Hepatocyte (in vitro differentiated cells): ENCODE measurements around the gene NOD2. TPM values are rescaled to one million over a fixed set of nuclear protein-coding genes. Genes with fewer than 3 reads are reported as not detected.

Experiments used
- DNase-seq: peaks from one replicate; pipeline ENCODE4 v3.0.0-alpha.2; 2016; ENCODE audit warnings: low spot score
- H2AFZ ChIP-seq: fragments of 200-600 bp; sonication (generic); 2 replicates; pipeline ENCODE4 v1.6.0; 2016; ENCODE audit warnings: antibody characterized with exemption, mild to moderate bottlenecking
- H3K27ac ChIP-seq: fragments of 200-600 bp; sonication (generic); 2 replicates; pipeline ENCODE4 v1.5.1; 2016; ENCODE audit warnings: mild to moderate bottlenecking
- H3K27me3 ChIP-seq: fragments of 200-600 bp; sonication (generic); 2 replicates; pipeline ENCODE4 v1.6.1; 2016
- H3K36me3 ChIP-seq: fragments of 200-600 bp; sonication (generic); replicated peaks from 2 replicates; pipeline ENCODE4 v1.5.1; 2016; ENCODE audit warnings: low read depth; ENCODE audit not compliant: insufficient read depth
- H3K4me1 ChIP-seq: fragments of 200-600 bp; sonication (generic); 2 replicates; pipeline ENCODE4 v1.5.1; 2016; ENCODE audit warnings: mild to moderate bottlenecking, moderate library complexity; ENCODE audit not compliant: insufficient read depth
- H3K4me2 ChIP-seq: fragments of 200-600 bp; sonication (generic); 2 replicates; pipeline ENCODE4 v1.6.0; 2016
- H3K4me3 ChIP-seq: fragments of 200-600 bp; sonication (generic); 2 replicates; pipeline ENCODE4 v1.5.1; 2016; ENCODE audit warnings: mild to moderate bottlenecking
- H3K79me2 ChIP-seq: fragments of 200-600 bp; sonication (generic); 2 replicates; pipeline ENCODE4 v1.6.0; 2017; ENCODE audit warnings: mild to moderate bottlenecking
- H3K9me2 ChIP-seq: fragments of 200-600 bp; sonication (generic); replicated peaks from 2 replicates; pipeline ENCODE4 v1.6.0; 2017; ENCODE audit warnings: mild to moderate bottlenecking; ENCODE audit not compliant: insufficient read depth
- H3K9me3 ChIP-seq: fragments of 200-600 bp; sonication (generic); 2 replicates; pipeline ENCODE4 v1.5.1; 2016; ENCODE audit warnings: low read depth, mild to moderate bottlenecking
- H4K20me1 ChIP-seq: fragments of 200-600 bp; sonication (generic); 2 replicates; pipeline ENCODE4 v1.6.0; 2016; ENCODE audit warnings: mild to moderate bottlenecking; ENCODE audit not compliant: insufficient read depth, poor library complexity, severe bottlenecking
- CTCF ChIP-seq: fragments of 200-600 bp; sonication (generic); IDR thresholded peaks from 2 replicates; pipeline ENCODE4 v1.5.1; 2016; ENCODE audit warnings: antibody characterized with exemption, mild to moderate bottlenecking; ENCODE audit not compliant: poor library complexity
- EZH2 ChIP-seq: fragments of 200-600 bp; sonication (generic); IDR thresholded peaks from 2 replicates; pipeline ENCODE4 v1.6.1; 2016; ENCODE audit warnings: antibody characterized with exemption, mild to moderate bottlenecking, borderline replicate concordance
- EZH2phosphoT487 ChIP-seq: fragments of 200-600 bp; sonication (generic); IDR thresholded peaks from one replicate; pipeline ENCODE4 v1.6.1; 2018; ENCODE audit warnings: antibody characterized with exemption, mild to moderate bottlenecking, low read depth, moderate library complexity; ENCODE audit not compliant: unreplicated experiment, severe bottlenecking
- WGBS: methylation state at CpG from one replicate; pipeline ENCODE4 v1.1.6; 2016; ENCODE audit warnings: low lambda C conversion rate; ENCODE audit errors: missing lambda C conversion rate; 5-methylcytosine and 5-hydroxymethylcytosine counted together
- polyA plus RNA-seq: library from polyadenylated mRNA; unstranded; fragments of >200 nt; fragmentation: Nextera tagmentation; extraction: Ambion mirVana; gene quantifications from 2 replicates; pipeline ENCODE4 v1.2.1, GENCODE V29; 2016
- total RNA-seq: library from RNA; depleted of rRNA; stranded (reverse); fragments of >200 nt; gene quantifications from 2 replicates; pipeline ENCODE4 v1.2.3, GENCODE V29; 2014

NOD2 gene
- total and polyA plus RNA-seq, 2 experiments from 2014 or later, result 0.13 TPM; not detected in 1

GRCh38 chr16:50731130-50731988 lies 38.0 kb downstream of the NOD2 start:
- no peaks in the 10 kb centered on the region for H4K20me1 ChIP-seq
- H3K27ac ChIP-seq, result no peak overlapping the region
- H3K9me2 ChIP-seq, result no peaks in the 10 kb centered on the region
- no peak overlapping the region for H3K4me3 ChIP-seq
- H3K27me3 ChIP-seq, result no peaks in the 10 kb centered on the region
- no peaks in the 10 kb centered on the region for H3K79me2 ChIP-seq
- TF ChIP-seq EZH2phosphoT487, result no peak
- no peak overlapping the region for H3K4me2 ChIP-seq
- no peaks in the 10 kb centered on the region for H3K36me3 ChIP-seq
- DNase-seq, result no peak
- WGBS, result 79% methylated on average over 6 of the region's 6 CpGs
- no peaks in the 10 kb centered on the region for H3K9me3 ChIP-seq
- no peak overlapping the region for H2AFZ ChIP-seq
- no peaks in the 10 kb centered on the region for H3K4me1 ChIP-seq

GRCh38 chr16:50731989-50732832 lies 38.8 kb downstream of the NOD2 start:
- WGBS, result 75% methylated on average over 10 of the region's 10 CpGs
- H3K27ac ChIP-seq, result no peak overlapping the region
- DNase-seq, result no peak

GRCh38 chr16:50733468-50733867 lies 40.1 kb downstream of the NOD2 start:
- no peak overlapping the region for H3K4me2 ChIP-seq
- H2AFZ ChIP-seq, result no peak overlapping the region
- DNase-seq, result no peak
- H4K20me1 ChIP-seq, result no peaks in the 10 kb centered on the region
- no peaks in the 10 kb centered on the region for H3K79me2 ChIP-seq
- H3K9me2 ChIP-seq, result no peaks in the 10 kb centered on the region
- H3K27ac ChIP-seq, result no peak overlapping the region
- H3K27me3 ChIP-seq, result no peaks in the 10 kb centered on the region
- WGBS, result 74% methylated on average over 7 of the region's 7 CpGs
- no peak overlapping the region for H3K4me3 ChIP-seq
- H3K9me3 ChIP-seq, result no peaks in the 10 kb centered on the region
- H3K36me3 ChIP-seq, result no peaks in the 10 kb centered on the region
- TF ChIP-seq CTCF (no peak), EZH2 (no peak), EZH2phosphoT487 (no peak)
- H3K4me1 ChIP-seq, result no peaks in the 10 kb centered on the region

More at GRCh38 chr16:50731989-50732832, 38.8 kb downstream of the NOD2 start:
- Histone ChIP-seq H3K79me2 (no peaks in the 10 kb centered on the region), H4K20me1 (no peaks in the 10 kb centered on the region), H3K36me3 (no peaks in the 10 kb centered on the region), H3K4me3 (no peak overlapping the region), H3K9me3 (no peaks in the 10 kb centered on the region), H3K9me2 (no peaks in the 10 kb centered on the region), H3K27me3 (no peaks in the 10 kb centered on the region), H3K4me2 (no peak overlapping the region), H2AFZ (no peak overlapping the region), H3K4me1 (no peaks in the 10 kb centered on the region)
- TF ChIP-seq EZH2phosphoT487 (no peak), EZH2 (no peak), CTCF (no peak)

GRCh38 chr16:50735629-50736122 lies 42.3 kb downstream of the NOD2 start:
- H3K9me3 ChIP-seq, result no peaks in the 10 kb centered on the region
- WGBS, result 85% methylated on average over 7 of the region's 7 CpGs
- no peak overlapping the region for H3K4me3 ChIP-seq
- no peaks in the 10 kb centered on the region for H3K79me2 ChIP-seq
- no peak overlapping the region for H3K4me2 ChIP-seq
- no peaks in the 10 kb centered on the region for H3K27me3 ChIP-seq
- no peaks in the 10 kb centered on the region for H3K9me2 ChIP-seq
- no peaks in the 10 kb centered on the region for H4K20me1 ChIP-seq
- no peak overlapping the region for H2AFZ ChIP-seq
- H3K4me1 ChIP-seq, result no peaks in the 10 kb centered on the region
- no peak for TF ChIP-seq CTCF
- TF ChIP-seq EZH2phosphoT487, result no peak
- TF ChIP-seq EZH2, result no peak
- no peak for DNase-seq
- H3K36me3 ChIP-seq, result no peaks in the 10 kb centered on the region
- H3K27ac ChIP-seq, result no peak overlapping the region
